Measurements from ENCODE around the gene TLE6. TPM values are rescaled to one million over a fixed set of nuclear protein-coding genes. Genes with fewer than 3 reads are reported as not detected.

Gene TLE6
- total and polyA plus RNA-seq, 10 donors, result 0.60 to 4.1 (median 2.0) TPM

DNA sequence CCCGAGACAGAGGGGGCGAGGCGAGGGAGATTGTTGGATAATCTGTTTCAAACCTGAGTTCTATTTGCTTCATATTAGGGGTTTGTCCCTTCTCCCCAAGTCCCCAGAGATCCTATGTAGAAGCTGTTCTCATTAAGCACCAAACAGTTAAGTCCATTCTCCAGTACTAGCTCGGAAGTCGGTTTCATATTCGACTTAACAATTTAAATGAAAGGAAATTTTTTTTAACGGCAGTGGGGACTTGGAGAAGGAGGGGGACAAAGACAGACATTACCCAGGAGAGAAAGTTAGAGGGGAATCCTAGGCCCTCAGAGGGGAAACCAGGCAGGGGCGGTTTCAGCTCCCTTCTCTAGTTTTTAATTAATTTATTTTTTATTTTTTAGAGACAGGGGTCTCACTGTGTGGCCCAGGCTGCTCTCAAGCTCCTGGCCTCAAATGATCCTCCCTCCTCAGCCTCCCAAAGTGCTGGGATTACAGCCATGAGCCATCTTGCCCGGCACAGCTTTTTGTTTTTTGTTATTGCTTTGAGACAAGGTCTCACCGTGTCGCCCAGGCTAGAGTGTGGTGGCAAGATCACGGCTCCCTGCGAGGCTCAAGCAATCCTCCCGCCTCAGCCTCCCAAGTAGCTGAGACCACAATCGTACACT is 65.4 kb downstream of the TLE6 start:
- Histone ChIP-seq H3K27me3 (replicated peaks in 1 of 7) (peaks cover 0 to 36% (median 4%) of the 10 kb centered on the region in 7 donors), H3K36me3 (no peaks in the 10 kb centered on the region), H3K4me3 (no peak overlapping the region), H3K4me1 (peaks cover 0 to 42% (median 15%) of the 10 kb centered on the region in 6 donors), H3K27ac (peak overlapping the region in 6 of 8 donors; percentile 40 to 70 (median 54)), H3K9me3 (no peaks in the 10 kb centered on the region)
- intact Hi-C loops (cut with DNase I; ENCODE audit: low total_unique reads), result no loop called here
- no peak for TF ChIP-seq POLR2AphosphoS5 (IDR thresholded peaks at IDR 0.05)
- TF ChIP-seq, protein P1, sequence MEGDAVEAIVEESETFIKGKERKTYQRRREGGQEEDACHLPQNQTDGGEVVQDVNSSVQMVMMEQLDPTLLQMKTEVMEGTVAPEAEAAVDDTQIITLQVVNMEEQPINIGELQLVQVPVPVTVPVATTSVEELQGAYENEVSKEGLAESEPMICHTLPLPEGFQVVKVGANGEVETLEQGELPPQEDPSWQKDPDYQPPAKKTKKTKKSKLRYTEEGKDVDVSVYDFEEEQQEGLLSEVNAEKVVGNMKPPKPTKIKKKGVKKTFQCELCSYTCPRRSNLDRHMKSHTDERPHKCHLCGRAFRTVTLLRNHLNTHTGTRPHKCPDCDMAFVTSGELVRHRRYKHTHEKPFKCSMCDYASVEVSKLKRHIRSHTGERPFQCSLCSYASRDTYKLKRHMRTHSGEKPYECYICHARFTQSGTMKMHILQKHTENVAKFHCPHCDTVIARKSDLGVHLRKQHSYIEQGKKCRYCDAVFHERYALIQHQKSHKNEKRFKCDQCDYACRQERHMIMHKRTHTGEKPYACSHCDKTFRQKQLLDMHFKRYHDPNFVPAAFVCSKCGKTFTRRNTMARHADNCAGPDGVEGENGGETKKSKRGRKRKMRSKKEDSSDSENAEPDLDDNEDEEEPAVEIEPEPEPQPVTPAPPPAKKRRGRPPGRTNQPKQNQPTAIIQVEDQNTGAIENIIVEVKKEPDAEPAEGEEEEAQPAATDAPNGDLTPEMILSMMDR (IDR thresholded peaks at IDR 0.05 in 8 of 11, conservative IDR thresholded peaks at IDR 0.05 in 3 of 11), result no peak
- TF ChIP-seq POLR2A (IDR thresholded peaks at IDR 0.05), result no peak
- no peak for DNase-seq
- WGBS, 5 donors, result 43 to 50% (median 46%) methylated on average over 15 of the region's 15 CpGs

Other genes starting within 250 kb of the TLE6 start
- gene SLC39A3, start 237.5 kb upstream of the TLE6 start, total RNA-seq, result 10 to 100 TPM; 20.3 to 33.3 (median 26.7) TPM
- gene SLC39A3, start 237.5 kb upstream of the TLE6 start, polyA plus RNA-seq, result 10 to 100 TPM; 19.1 to 42.6 (median 29.3) TPM
- gene SGTA, start 194.3 kb upstream of the TLE6 start, total RNA-seq, result 10 to 100 TPM; 39.7 to 59.7 (median 46.5) TPM
- gene SGTA, start 194.3 kb upstream of the TLE6 start, polyA plus RNA-seq, result 10 to 100 TPM; 36.5 to 63.0 (median 40.0) TPM
- gene THOP1, start 192.1 kb upstream of the TLE6 start, total RNA-seq, result 10 to 100 TPM; 31.0 to 48.8 (median 37.4) TPM
- 10 to 100 TPM; 55.5 to 96.2 (median 59.0) TPM for gene THOP1, start 192.1 kb upstream of the TLE6 start, polyA plus RNA-seq
- 1 to 10 TPM; 3.6 to 7.1 (median 4.5) TPM for gene ZNF554, start 157.7 kb upstream of the TLE6 start, total RNA-seq
- gene ZNF554, start 157.7 kb upstream of the TLE6 start, polyA plus RNA-seq, result 1 to 10 TPM; 1.4 to 4.0 (median 2.3) TPM
- gene ZNF555, start 136.1 kb upstream of the TLE6 start, total RNA-seq, result 10 to 100 TPM in 2 of 7 donors, 1 to 10 TPM in 5; 5.4 to 10.8 (median 8.3) TPM
- 1 to 10 TPM; 1.4 to 2.7 (median 2.2) TPM for gene ZNF555, start 136.1 kb upstream of the TLE6 start, polyA plus RNA-seq
- under 1 TPM in 3 of 7 donors, not detected in 4; 0.22 to 0.27 (median 0.26) TPM for gene ZNF556, start 110.2 kb upstream of the TLE6 start, total RNA-seq
- under 1 TPM in 2 of 3 donors, not detected in 1; under 0.01 to 0.02 TPM for gene ZNF556, start 110.2 kb upstream of the TLE6 start, polyA plus RNA-seq
- 1 to 10 TPM; 2.0 to 3.9 (median 3.3) TPM for gene ZNF57, start 76.6 kb upstream of the TLE6 start, total RNA-seq
- 1 to 10 TPM; 2.3 to 2.6 (median 2.3) TPM for gene ZNF57, start 76.6 kb upstream of the TLE6 start, polyA plus RNA-seq
- 1 to 10 TPM; 3.9 to 7.5 (median 4.5) TPM for gene ZNF77, start 32.6 kb upstream of the TLE6 start, total RNA-seq
- 1 to 10 TPM; 2.2 to 2.9 (median 2.8) TPM for gene ZNF77, start 32.6 kb upstream of the TLE6 start, polyA plus RNA-seq
- gene TLE2, start 51.7 kb downstream of the TLE6 start, total RNA-seq, result 10 to 100 TPM; 31.7 to 88.0 (median 40.2) TPM
- gene TLE2, start 51.7 kb downstream of the TLE6 start, polyA plus RNA-seq, result 10 to 100 TPM; 12.0 to 46.7 (median 22.8) TPM
- 100 to 1,000 TPM; 325 to 569 (median 425) TPM for gene TLE5, start 84.9 kb downstream of the TLE6 start, total RNA-seq
- 100 to 1,000 TPM; 428 to 618 (median 514) TPM for gene TLE5, start 84.9 kb downstream of the TLE6 start, polyA plus RNA-seq
- 10 to 100 TPM; 22.6 to 41.5 (median 33.4) TPM for gene GNA11, start 116.8 kb downstream of the TLE6 start, total RNA-seq
- 10 to 100 TPM in 1 of 3 donors, 1 to 10 TPM in 2; 5.1 to 22.7 (median 6.1) TPM for gene GNA11, start 116.8 kb downstream of the TLE6 start, polyA plus RNA-seq
- 10 to 100 TPM in 6 of 7 donors, 1 to 10 TPM in 1; 9.8 to 24.9 (median 12.7) TPM for gene GNA15, start 158.5 kb downstream of the TLE6 start, total RNA-seq
- gene GNA15, start 158.5 kb downstream of the TLE6 start, polyA plus RNA-seq, result 1 to 10 TPM; 3.8 to 7.6 (median 5.2) TPM
- gene S1PR4, start 201.2 kb downstream of the TLE6 start, total RNA-seq, result 100 to 1,000 TPM in 2 of 7 donors, 10 to 100 TPM in 5; 46.3 to 171 (median 64.4) TPM
- 10 to 100 TPM; 44.7 to 68.9 (median 59.6) TPM for gene S1PR4, start 201.2 kb downstream of the TLE6 start, polyA plus RNA-seq
- gene NCLN, start 208.4 kb downstream of the TLE6 start, total RNA-seq, result 10 to 100 TPM; 37.8 to 59.2 (median 47.1) TPM
- gene NCLN, start 208.4 kb downstream of the TLE6 start, polyA plus RNA-seq, result 10 to 100 TPM; 41.4 to 89.5 (median 79.6) TPM
- gene CELF5, start 247.1 kb downstream of the TLE6 start, total RNA-seq, result under 1 TPM in 2 of 7 donors, not detected in 5; 0.10 to 0.19 TPM
- under 1 TPM in 1 of 3 donors, not detected in 2; 0.05 TPM for gene CELF5, start 247.1 kb downstream of the TLE6 start, polyA plus RNA-seq